ENCODE data around the gene FZR1. TPM values are rescaled to one million over a fixed set of nuclear protein-coding genes. Genes with fewer than 3 reads are reported as not detected.

Gene FZR1
- total and polyA plus RNA-seq, 2 of the 13 experiments (the other 11 are each of a cell fraction or from before 2014, with no cell fraction given) = 29.0 to 30.8 TPM

GRCh38 chr19:3585301-3586126, 79.4 kb downstream of the FZR1 start, which contains the start of gene GIPC3:
Gene GIPC3 (plus strand): TSS chr19:3585478. CDS start chr19:3585598, 120 bp downstream.
- no peak for DNase-seq (ENCODE audit: low spot score)
- Histone ChIP-seq H2AFZ (ENCODE audit: low read length) (no peak within 1 kb of the TSS), H3K9me3 (ENCODE audit: low read length) (no peaks in the 10 kb centered on the region), H3K36me3 (replicated peaks in 1 of 2; ENCODE audit: control insufficient read depth in 1 of 2, insufficient read depth in 2 of 2, low read length in 2 of 2) (no peaks in the 10 kb centered on the region), H3K4me2 (ENCODE audit: low read depth, low read length) (peak within 1 kb of the TSS; percentile 51; the same call in 1 of the 2 replicates), H3K4me3 (replicated peaks in 1 of 3; ENCODE audit: insufficient read depth in 1 of 3, low read depth in 2 of 3, low read length in 3 of 3) (peak within 1 kb of the TSS in 1 of 3 experiments; percentile 45; a peak in 1 of 6 replicates), H3K27ac (ENCODE audit: extremely low read length, insufficient read depth, low read length) (no peak within 1 kb of the TSS), H3K27me3 (ENCODE audit: control insufficient read depth in 1 of 2, insufficient read depth in 2 of 2, low read length in 2 of 2) (peaks cover 2 to 23% of the 10 kb centered on the region in 2 experiments; a peak in 4 of 5 replicates), H3K4me1 (ENCODE audit: insufficient read depth, low read length) (0 out of 2 replicates have a peak, but pooled peaks cover under 1% of the 10 kb centered on the region), H3K9ac (ENCODE audit: insufficient read depth, low read depth, low read length) (no peak within 1 kb of the TSS), H4K20me1 (ENCODE audit: insufficient read depth, low read length) (no peaks in the 10 kb centered on the region), H3K79me2 (ENCODE audit: insufficient read depth, low read length) (no peaks in the 10 kb centered on the region)
- CTCF ChIA-PET (ENCODE audit: low intra/inter-chr PET ratio, low total read pairs) = interaction anchor here (1.4 kb wide), 1 partner anchor 40 kb away, joined by 5 read pairs; no protein-coding TSS in a partner anchor
- no peak for ATAC-seq
- POLR2A ChIA-PET = no interaction called here
- intact Hi-C loops (cut with micrococcal nuclease; ENCODE audit: unreplicated experiment) (no loop called here), in situ Hi-C loops (cut with HindIII; ENCODE audit: extremely low pct_ligation_motif_present, low pct_unique_long_range_greater_than_20kb) (no loop called here)
- no peak for FAIRE-seq
- WGBS (ENCODE audit: low lambda C conversion rate) = no CpG with 5 or more reads among the region's 84 CpGs
- BruUV-seq (replicated peaks) = no TSS peak
- TF ChIP-seq RFX1 (IDR thresholded peaks at IDR 0.05) (no peak), MED1 (CRISPR knock-in tag; IDR thresholded peaks at IDR 0.05) (no peak), ZNF781 (CRISPR knock-in tag; IDR thresholded peaks at IDR 0.05; ENCODE audit: borderline replicate concordance, not compliant biosample characterization) (no peak), ZC3H13 (CRISPR knock-in tag; IDR thresholded peaks at IDR 0.05) (no peak), PAWR (CRISPR knock-in tag; IDR thresholded peaks at IDR 0.05; ENCODE audit: borderline replicate concordance) (no peak), ZNF329 (CRISPR knock-in tag; IDR thresholded peaks at IDR 0.05; ENCODE audit: low read depth) (peak; percentile 91; the same call in 1 of the 2 replicates), PAF1 (CRISPR knock-in tag; IDR thresholded peaks at IDR 0.05) (no peak), HNRNPLL (IDR thresholded peaks at IDR 0.05; ENCODE audit: low read depth, low read length, poor library complexity, severe bottlenecking) (peak; percentile 44), ZNF513 (CRISPR knock-in tag; conservative IDR thresholded peaks at IDR 0.05) (no peak), ZNF501 (CRISPR knock-in tag; IDR thresholded peaks at IDR 0.05) (0 out of 2 replicates have a peak, but pooled peaks have one; percentile 29), ZNF816 (CRISPR knock-in tag; IDR thresholded peaks at IDR 0.05; ENCODE audit: borderline replicate concordance) (no peak), SCMH1 (CRISPR knock-in tag; IDR thresholded peaks at IDR 0.05; ENCODE audit: borderline replicate concordance) (no peak)

Measured in HepG2 (cell line).